ENCODE data around the gene SEPTIN10.
"Not testable (repeated sequence)": the region's sequence is repeated elsewhere in the genome, so short reads cannot be mapped to it uniquely, and the experiment has no call there.

SEPTIN10 gene

DNA sequence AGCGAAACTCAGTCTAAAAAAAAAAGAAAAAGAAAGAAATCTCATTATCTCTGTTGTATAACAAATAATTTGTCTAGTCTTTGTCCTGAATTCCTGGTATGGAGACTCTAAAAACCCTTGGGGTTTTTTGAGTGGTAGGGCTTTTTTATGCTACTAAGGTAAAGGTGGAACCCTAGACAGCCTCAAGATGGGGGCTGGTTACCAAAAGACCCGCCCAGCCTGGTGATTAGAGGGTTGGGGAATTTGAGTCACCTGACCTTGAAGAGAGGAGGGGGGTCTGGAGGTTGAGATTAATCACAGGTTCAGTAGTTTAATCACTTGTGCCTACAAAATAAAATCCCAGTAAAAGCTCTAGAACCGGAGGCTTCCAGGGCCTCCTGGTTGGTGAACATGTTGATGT, 18.0 kb upstream of the SEPTIN10 start:
- DNase-seq (ENCODE audit: low read depth), result no peak
- H3K4me3 ChIP-seq (ENCODE audit: low read depth, low read length), result no peak overlapping the region
- TF ChIP-seq, protein P1, sequence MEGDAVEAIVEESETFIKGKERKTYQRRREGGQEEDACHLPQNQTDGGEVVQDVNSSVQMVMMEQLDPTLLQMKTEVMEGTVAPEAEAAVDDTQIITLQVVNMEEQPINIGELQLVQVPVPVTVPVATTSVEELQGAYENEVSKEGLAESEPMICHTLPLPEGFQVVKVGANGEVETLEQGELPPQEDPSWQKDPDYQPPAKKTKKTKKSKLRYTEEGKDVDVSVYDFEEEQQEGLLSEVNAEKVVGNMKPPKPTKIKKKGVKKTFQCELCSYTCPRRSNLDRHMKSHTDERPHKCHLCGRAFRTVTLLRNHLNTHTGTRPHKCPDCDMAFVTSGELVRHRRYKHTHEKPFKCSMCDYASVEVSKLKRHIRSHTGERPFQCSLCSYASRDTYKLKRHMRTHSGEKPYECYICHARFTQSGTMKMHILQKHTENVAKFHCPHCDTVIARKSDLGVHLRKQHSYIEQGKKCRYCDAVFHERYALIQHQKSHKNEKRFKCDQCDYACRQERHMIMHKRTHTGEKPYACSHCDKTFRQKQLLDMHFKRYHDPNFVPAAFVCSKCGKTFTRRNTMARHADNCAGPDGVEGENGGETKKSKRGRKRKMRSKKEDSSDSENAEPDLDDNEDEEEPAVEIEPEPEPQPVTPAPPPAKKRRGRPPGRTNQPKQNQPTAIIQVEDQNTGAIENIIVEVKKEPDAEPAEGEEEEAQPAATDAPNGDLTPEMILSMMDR (IDR thresholded peaks at IDR 0.05; ENCODE audit: insufficient read depth, low read depth, low read length, missing control alignments), result no peak

DNA sequence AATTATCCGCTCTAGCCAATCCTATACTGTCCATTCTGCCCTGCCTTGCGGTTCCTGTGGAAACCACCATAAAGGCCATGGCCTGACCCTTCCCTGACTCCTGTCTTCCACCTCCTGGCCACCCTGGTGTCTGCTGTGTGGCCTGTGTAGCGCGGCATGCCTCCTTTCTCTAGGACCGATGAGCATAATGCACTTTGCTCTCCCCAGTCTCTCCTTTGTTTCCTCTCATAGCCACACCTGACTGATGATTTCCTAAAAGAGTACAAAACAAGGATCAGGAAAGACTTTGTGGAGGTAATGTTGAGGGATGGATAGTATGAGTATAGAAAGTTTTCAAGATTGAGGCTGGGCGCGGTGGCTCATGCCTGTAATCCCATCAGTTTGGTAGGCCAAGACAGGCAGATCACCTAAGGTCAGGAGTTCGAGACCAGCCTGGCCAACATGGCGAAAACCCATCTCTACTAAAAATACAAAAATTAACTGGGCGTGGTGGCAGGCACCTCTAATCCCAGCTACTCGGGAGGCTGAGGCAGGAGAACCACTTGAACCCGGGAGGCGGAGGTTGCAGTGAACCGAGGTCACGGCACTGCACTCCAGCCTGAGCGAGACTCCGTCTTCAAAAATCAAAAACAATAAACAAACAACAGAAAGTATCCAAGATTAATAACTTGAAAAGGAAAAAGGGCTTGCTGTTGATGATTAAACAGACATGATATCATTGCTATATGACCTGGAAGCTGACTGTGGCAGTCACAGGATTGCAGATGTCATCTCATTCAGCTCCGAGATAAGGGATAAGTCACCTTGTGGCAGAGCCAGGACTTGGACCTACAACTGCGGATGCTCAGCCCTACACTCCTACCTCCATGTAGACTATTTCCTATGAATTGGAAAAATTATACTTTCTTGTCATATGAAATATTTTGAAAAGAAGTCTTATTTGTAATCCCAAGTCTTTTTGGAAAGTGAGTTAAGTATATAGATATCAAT, 17.0 kb upstream of the SEPTIN10 start:
- DNase-seq (ENCODE audit: low read depth), result no peak
- TF ChIP-seq, protein P1 (IDR thresholded peaks at IDR 0.05; ENCODE audit: insufficient read depth, low read depth, low read length, missing control alignments), result no peak
- no peak overlapping the region for H3K4me3 ChIP-seq (ENCODE audit: low read depth, low read length)

DNA sequence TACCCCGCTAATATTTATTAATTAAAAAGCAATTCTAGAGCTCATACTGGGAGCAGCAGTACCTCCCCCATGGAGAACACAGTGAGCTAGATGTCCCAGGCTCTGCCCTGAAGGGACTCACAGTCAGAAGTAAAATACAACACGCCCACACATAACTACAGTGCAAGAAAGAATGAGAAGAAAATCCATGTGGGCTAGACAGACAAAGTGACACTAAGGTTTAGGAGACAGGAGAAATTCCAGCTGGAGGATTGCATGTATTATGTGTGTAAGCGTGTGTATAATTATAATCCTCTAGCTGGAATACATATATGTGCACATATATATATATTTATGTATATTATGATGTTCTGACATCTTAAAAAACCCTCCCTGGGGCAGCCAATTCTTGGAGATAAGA, 16.1 kb upstream of the SEPTIN10 start:
- H3K4me3 ChIP-seq (ENCODE audit: low read depth, low read length), result no peak overlapping the region
- DNase-seq (ENCODE audit: low read depth), result no peak
- TF ChIP-seq, protein P1 (IDR thresholded peaks at IDR 0.05; ENCODE audit: insufficient read depth, low read depth, low read length, missing control alignments), result no peak

DNA sequence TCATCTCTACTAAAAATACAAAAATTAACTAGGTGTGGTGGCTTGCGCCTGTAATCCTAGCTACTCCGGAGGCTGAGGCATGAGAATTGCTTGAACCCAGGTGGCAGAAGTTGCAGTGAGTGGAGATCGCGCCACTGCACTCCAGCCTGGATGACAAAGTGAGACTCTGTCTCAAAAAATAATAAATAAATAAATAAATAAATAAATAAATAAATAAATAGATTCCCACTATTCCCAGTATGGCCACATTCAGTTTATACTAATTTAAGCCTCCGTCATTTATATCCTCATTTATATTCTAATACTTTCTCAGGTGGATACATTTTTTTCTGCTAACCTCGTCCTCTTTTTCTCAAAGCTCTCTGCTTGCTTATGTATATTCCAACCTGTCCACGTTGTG, 14.6 kb upstream of the SEPTIN10 start:
- not testable (repeated sequence) for H3K4me3 ChIP-seq (ENCODE audit: low read depth, low read length); DNase-seq (ENCODE audit: low read depth)

DNA sequence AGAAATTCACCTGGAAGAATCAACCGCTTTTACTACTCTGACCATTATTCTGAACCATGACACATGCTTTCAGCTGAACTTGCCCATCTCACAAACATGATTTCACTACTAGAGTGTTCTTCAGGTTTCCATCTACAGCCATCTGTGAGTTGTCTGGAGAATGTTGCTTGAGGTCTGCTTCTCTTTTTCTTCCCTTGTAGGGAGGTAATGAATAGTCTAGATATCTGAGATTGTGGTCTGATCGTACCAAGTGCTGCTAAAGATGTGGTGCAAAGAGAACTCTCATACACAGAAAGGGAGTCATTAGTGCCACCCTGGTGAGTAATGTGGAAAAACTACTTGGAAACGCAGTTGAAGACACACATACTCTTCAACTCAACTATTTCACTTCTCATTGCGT, 10.6 kb upstream of the SEPTIN10 start:
- TF ChIP-seq, protein P1 (IDR thresholded peaks at IDR 0.05; ENCODE audit: insufficient read depth, low read depth, low read length, missing control alignments), result no peak
- DNase-seq (ENCODE audit: low read depth), result peak; percentile 54

DNA sequence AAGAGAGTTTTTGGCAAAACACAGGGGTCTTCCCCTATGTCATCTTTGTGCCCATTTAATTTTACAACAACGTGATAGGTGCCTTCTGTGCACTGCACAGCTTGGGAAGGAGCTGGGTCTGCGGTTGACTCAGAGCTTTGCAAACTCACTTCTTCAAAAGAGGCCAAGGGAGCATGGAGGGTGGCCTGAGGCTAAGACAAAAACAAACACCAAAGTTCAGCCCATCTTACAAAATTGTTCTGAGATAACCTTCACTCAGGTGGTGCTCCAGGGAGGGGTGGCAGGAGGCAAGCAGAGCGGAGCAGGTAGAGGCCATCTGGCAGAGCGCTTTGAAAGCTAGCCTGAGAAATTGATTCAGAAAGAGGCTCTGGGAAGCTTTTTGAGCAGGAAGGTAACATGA, 10.2 kb upstream of the SEPTIN10 start:
- H3K4me3 ChIP-seq (ENCODE audit: low read depth, low read length), result no peak overlapping the region
- DNase-seq (ENCODE audit: low read depth), result no peak
- TF ChIP-seq, protein P1 (IDR thresholded peaks at IDR 0.05; ENCODE audit: insufficient read depth, low read depth, low read length, missing control alignments), result no peak

More for the DNA sequence above, 10.6 kb upstream of the SEPTIN10 start:
- no peak overlapping the region for H3K4me3 ChIP-seq (ENCODE audit: low read depth, low read length)

DNA sequence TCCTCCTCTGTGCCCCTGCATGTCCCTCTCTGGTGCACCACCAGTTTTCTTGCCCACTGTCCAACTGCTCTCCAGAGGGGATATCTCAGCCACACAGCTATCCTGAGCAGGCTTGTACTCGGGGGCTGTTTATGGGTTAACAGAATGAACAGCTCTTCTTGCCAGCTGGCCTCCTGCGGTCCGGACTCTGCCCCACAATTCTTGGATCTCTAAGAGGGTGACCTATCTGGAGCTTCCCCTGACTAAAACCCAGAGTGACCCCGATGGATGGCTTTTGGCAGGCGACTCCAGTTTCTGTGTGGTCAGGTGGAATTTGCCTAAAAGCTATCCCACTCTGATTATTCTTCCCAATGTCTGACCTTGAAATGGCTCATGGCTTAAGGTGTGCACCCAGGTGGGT, 9.5 kb upstream of the SEPTIN10 start:
- no peak overlapping the region for H3K4me3 ChIP-seq (ENCODE audit: low read depth, low read length)
- no peak for DNase-seq (ENCODE audit: low read depth)
- TF ChIP-seq, protein P1 (IDR thresholded peaks at IDR 0.05; ENCODE audit: insufficient read depth, low read depth, low read length, missing control alignments), result no peak
